VCaP (cell line): Measurements from ENCODE around the gene NUDT3.
A peak's percentile ranks its signal among the peaks of the same experiment; 100 is the strongest.

Experiments
- H3K27ac ChIP-seq: fragments of 450-650 bp; 2 replicates; pipeline ENCODE4 v1.5.1; 2017
- TF ChIP-seq, protein P1 (sequence below): fragments of 450-650 bp; conservative IDR thresholded peaks from 2 replicates; pipeline ENCODE4 v1.5.1; 2017; ENCODE audit warnings: mild to moderate bottlenecking, moderate library complexity

NUDT3 gene

DNA sequence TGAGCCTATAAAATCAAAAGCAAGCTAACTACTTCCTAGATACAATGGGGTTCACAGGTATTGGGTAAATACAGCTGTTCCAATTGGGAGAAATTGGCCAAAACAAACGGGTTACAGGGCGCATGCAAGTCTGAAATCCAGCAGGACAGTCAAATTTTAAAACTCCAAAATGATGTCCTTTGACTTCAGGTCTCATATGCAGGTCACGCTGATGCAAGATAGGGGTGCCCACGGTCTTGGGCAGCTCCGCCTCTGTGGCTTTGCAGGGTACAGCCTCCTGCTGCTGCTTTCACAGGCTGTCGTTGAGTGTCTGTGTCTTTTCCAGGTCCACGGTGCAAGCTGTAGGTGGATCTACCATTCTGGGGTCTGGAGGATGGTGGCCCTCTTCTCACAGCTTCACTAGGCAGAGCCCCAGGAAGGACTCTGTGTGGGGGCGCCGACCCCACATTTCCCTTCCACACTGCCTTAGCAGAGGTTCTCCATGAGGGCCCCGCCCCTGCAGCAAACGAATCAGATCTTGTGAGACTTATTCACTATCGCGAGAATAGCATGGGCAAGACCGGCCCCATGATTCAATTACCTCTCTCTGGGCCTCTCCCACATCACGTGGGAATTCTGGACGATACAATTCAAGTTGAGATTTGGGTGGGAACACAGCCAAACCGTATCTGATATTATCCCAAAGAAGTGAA lies 131.7 kb downstream of the NUDT3 start:
- no peak overlapping the region for H3K27ac ChIP-seq
- TF ChIP-seq, protein P1, sequence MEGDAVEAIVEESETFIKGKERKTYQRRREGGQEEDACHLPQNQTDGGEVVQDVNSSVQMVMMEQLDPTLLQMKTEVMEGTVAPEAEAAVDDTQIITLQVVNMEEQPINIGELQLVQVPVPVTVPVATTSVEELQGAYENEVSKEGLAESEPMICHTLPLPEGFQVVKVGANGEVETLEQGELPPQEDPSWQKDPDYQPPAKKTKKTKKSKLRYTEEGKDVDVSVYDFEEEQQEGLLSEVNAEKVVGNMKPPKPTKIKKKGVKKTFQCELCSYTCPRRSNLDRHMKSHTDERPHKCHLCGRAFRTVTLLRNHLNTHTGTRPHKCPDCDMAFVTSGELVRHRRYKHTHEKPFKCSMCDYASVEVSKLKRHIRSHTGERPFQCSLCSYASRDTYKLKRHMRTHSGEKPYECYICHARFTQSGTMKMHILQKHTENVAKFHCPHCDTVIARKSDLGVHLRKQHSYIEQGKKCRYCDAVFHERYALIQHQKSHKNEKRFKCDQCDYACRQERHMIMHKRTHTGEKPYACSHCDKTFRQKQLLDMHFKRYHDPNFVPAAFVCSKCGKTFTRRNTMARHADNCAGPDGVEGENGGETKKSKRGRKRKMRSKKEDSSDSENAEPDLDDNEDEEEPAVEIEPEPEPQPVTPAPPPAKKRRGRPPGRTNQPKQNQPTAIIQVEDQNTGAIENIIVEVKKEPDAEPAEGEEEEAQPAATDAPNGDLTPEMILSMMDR: no peak

DNA sequence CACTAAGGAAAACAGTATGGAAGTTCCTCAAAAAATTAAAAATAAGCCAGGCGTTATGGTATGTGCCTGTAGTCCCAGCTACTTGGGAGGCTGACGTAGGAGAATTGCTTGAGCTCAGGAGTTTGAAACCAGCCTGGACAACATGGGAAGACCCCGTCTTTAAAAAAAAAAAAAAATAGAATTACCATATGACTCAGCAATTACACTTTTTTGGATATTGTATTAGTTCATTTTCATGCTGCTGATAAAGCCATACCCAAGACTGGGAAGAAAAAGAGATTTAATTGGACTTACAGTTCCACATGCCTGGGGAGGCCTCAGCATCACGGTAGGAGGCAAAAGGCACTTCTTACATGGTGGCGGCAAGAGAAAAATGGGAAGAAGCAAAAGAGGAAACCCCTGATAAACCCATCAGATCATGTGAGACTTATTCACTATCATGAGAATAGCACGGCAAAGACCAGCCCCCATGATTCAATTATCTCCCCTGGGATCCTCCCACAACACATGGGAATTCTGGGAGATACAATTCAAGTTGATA lies 132.9 kb downstream of the NUDT3 start:
- H3K27ac ChIP-seq: no peak overlapping the region
- TF ChIP-seq, protein P1: no peak

GRCh38 chr6:34252395-34252794 lies 140.1 kb downstream of the NUDT3 start:
- H3K27ac ChIP-seq: peak overlapping the region; percentile 57

DNA sequence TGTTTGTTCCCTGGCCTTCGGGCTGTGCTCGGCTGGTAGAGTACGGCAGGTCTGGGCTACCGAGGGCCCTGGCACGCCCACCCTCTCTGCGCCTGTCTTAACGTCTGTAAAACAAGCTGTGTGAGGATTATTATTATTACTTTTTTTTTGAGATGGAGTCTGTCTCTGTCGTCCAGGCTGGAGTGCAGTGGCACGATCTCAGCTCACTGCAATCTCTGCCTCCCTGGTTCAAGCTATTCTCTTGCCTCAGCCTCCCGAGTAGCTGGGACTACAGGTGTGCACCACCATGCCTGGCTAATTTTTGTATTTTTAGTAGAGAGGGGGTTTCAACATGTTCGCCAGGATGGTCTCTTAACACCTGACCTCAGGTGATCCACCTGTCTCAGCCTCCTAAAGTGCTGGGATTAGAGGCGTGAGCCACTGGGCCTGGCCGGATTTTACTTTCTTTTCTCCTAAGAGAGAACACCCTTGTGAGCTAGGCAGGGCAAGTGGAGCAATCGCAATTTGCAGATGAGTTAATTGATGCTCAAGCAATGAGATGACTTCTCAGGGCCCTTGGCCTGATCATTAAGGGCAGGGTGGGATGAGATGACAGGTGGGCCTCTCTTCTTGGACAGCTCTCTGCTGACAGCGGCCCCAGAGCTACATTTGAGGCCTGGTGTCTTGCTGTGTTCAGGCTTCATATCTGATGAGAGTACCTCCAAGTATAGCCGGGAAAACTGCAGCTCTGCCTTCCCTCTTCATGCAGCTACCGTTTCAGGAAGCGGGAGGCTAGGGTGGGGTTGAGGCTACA lies 142.8 kb downstream of the NUDT3 start:
- TF ChIP-seq, protein P1: no peak; the same call in 1 of the 2 replicates
- peak overlapping the region; percentile 96 for H3K27ac ChIP-seq

DNA sequence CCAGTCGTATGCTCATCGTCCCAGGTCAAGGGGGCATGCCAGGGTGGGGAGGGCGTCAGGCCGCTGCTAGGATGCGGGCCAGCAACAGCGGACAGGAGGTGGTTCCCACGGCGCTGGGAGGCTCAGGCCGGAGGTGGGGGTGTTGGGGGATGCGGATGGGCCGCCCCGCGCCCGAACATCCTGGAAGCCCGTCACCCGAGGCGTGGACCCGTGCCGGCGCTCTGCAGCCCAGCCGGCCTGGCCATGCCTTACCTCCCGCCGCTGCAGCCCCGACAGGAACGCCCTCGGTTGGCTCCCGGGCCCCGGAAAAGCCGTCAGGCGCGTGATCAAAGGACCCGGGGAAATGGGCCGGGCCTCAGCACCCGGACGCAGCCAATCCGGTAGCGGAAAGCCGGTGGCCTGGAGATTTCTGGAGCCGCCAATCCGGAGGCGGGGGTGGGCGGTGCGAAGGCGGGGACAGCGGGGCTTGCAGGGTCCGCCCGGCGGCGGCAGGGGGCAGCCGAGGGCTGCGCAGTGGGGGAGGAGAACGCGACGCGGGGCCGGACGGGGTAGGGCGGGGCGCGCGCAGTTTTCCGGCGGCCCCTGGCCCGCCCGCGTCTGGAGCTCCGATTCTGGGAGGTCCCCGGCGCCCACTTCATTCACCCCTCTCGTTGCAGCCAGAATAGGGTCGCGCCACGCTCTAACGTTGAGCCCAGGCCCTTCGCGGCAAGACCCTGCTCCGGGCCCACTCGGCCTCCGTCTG lies 143.6 kb downstream of the NUDT3 start, which contains the start of gene SMIM29:
Gene SMIM29 (minus strand): TSS at position 280 of the 742 bp plus-strand sequence. CDS start 1,215 bp downstream, outside the sequence.
- peak within 1 kb of the TSS; percentile 96 for H3K27ac ChIP-seq
- TF ChIP-seq, protein P1: peak; percentile 100

- TF ChIP-seq, protein P1: no peak
- peak overlapping the region; percentile 96 for H3K27ac ChIP-seq
Observed at GRCh38 chr6:34248198-34248726, 144.2 kb downstream of the NUDT3 start.

DNA sequence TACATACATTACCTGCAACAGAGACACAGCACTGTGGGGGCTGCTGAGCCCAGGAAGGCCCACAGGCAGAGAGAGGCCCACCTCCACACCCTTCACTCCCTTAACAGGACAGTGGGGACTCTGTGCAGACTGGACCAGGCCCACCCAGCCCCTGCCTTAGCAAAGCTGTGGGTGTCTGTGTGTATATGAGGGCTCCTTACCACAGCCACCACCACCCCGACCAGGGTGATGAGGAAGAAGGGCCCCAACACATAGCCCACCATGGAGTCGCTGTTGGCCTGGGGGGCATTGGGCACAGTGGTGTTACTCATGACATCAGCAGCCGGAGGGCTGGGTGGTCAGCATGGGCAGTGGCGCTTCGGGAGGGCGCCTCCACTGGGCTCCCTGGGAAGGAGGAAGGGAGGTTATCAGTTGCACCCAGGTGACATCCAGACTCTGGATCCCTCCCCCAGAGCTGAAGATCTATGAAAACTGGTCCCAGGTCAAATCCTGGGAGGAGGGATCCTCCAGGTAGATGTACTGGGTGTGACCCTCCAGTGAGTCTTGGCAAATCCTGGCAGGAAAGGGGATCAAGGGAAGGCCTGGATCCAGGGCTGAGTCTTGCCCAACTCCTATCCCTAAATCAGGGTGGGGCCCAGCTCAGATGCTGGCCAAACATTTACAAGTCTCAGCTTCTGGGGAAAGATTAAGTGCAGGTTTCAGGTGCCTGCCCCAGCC lies 144.8 kb downstream of the NUDT3 start:
- TF ChIP-seq, protein P1: no peak
- peak overlapping the region; percentile 96 for H3K27ac ChIP-seq
